GM12878 (cell line): ENCODE results near the gene PSPN. TPM values are rescaled to one million over a fixed set of nuclear protein-coding genes. Genes with fewer than 3 reads are reported as not detected.

ENCODE experiments used
- ATAC-seq: fragments of 200-7000 bp; cut with Tn5 transposase; 3 replicates; pipeline ENCODE4 v1.9.1; 2020; ENCODE audit warnings: mild to moderate bottlenecking, moderate library complexity
- BruUV-seq: library from RNA; stranded (reverse); fragments of 400-500 nt; replicated peaks from 2 replicates; lab custom pipeline; 2021; lab: Mats Ljungman, UMichigan
- CTCF ChIA-PET: fragments of 300-600 bp; sonication (Branson Sonifier 250); formaldehyde crosslinking; extraction: SDS; loops from one replicate; lab custom pipeline; 2021; ENCODE audit warnings: inconsistent platforms; lab: Yijun Ruan, JAX
- POLR2A ChIA-PET: fragments of 350-600 bp; formaldehyde crosslinking; extraction: SDS; loops from one replicate; lab custom pipeline; 2021; ENCODE audit warnings: inconsistent platforms; lab: Charles Lee
- RAD21 ChIA-PET: fragments of 300-600 bp; sonication (Branson Sonifier 250); formaldehyde crosslinking; loops from one replicate; lab custom pipeline; 2023; ENCODE audit warnings: antibody characterized with exemption; ENCODE audit not compliant: unreplicated experiment; lab: Charles Lee
- SMC1A ChIA-PET: fragments of 300-600 bp; sonication (Branson Sonifier 250); formaldehyde crosslinking; loops from one replicate; lab custom pipeline; 2023; ENCODE audit not compliant: unreplicated experiment, uncharacterized antibody; lab: Charles Lee
- DNase-seq: peaks from one replicate; pipeline ENCODE4 v3.0.0-alpha.2; 2011; ENCODE audit warnings: low read depth, low spot score
- FAIRE-seq: peaks from 3 replicates; lab custom pipeline; 2011; peaks lifted over from hg19 to GRCh38; lab: Jason Lieb, UNC
- H2AFZ ChIP-seq: 2 replicates; pipeline ENCODE4 v1.6.0; 2011; ENCODE audit warnings: low read depth, low read length, control low read depth; ENCODE audit not compliant: control insufficient read depth
- H3K27ac ChIP-seq: 2 replicates; pipeline ENCODE4 v1.5.1; 2011; ENCODE audit warnings: control low read depth; ENCODE audit not compliant: control insufficient read depth, insufficient read depth
- H3K27me3 ChIP-seq, 2 experiments: replicated peaks in 1 of 2; 2 replicates each; pipeline versions ENCODE4 v1.6.0 to v1.6.1; 2011; ENCODE audit warnings: low read length in 1 of 2; ENCODE audit not compliant: control insufficient read depth in 2 of 2, insufficient read depth in 2 of 2
- H3K36me3 ChIP-seq, 2 experiments: 2 replicates each; pipeline ENCODE4 v1.5.1; 2011; ENCODE audit warnings: low read length in 1 of 2; ENCODE audit not compliant: control insufficient read depth in 2 of 2, insufficient read depth in 2 of 2
- H3K4me1 ChIP-seq: 2 replicates; pipeline ENCODE4 v1.6.1; 2011; ENCODE audit warnings: mild to moderate bottlenecking, low read length, moderate library complexity, mixed read lengths; ENCODE audit not compliant: control insufficient read depth, insufficient read depth
- H3K4me2 ChIP-seq: 2 replicates; pipeline ENCODE4 v1.6.0; 2011; ENCODE audit warnings: control low read depth; ENCODE audit not compliant: control insufficient read depth, insufficient read depth
- H3K4me3 ChIP-seq: fragments of 200-600 bp; sonication (generic); 2 replicates; pipeline ENCODE4 v1.5.1; 2016
- H3K79me2 ChIP-seq: 2 replicates; pipeline ENCODE4 v1.6.0; 2011; ENCODE audit warnings: low read length; ENCODE audit not compliant: control insufficient read depth, insufficient read depth
- H3K9ac ChIP-seq: 2 replicates; pipeline ENCODE4 v1.8.0; 2011; ENCODE audit warnings: low read length, control low read depth, mixed read lengths; ENCODE audit not compliant: control insufficient read depth, insufficient read depth
- H3K9me3 ChIP-seq: replicated peaks from 3 replicates; pipeline ENCODE4 v1.5.1; 2011; ENCODE audit warnings: mild to moderate bottlenecking, low read length; ENCODE audit not compliant: control insufficient read depth, insufficient read depth
- H4K20me1 ChIP-seq: 2 replicates; pipeline ENCODE4 v1.6.0; 2011; ENCODE audit not compliant: control insufficient read depth, insufficient read depth
- JUNB ChIP-seq: IDR thresholded peaks from 2 replicates; pipeline ENCODE4 v1.6.1; 2016; ENCODE audit warnings: antibody characterized with exemption, mild to moderate bottlenecking
- RUNX3 ChIP-seq: IDR thresholded peaks from 2 replicates; pipeline ENCODE4 v1.6.1; 2012; ENCODE audit warnings: low read length, inconsistent platforms
- WGBS: methylation state at CpG from one replicate; pipeline ENCODE4 v1.1.6; 2016; ENCODE audit warnings: low lambda C conversion rate; ENCODE audit not compliant: insufficient replicate concordance, insufficient coverage; ENCODE audit errors: missing lambda C conversion rate; 5-methylcytosine and 5-hydroxymethylcytosine counted together
- in situ Hi-C: fragments of 300-500 bp; cut with MboI; formaldehyde crosslinking; loops from 9 replicates; pipeline ENCODE4 v1.14.3; 2018; ENCODE audit warnings: mixed read lengths
- intact Hi-C: fragments of 100-400 bp; cut with micrococcal nuclease; formaldehyde crosslinking; loops from one replicate; pipeline ENCODE4 v1.14.2; 2022; ENCODE audit not compliant: unreplicated experiment
- polyA plus RNA-seq, 11 experiments: library from polyadenylated mRNA; depleted of rRNA in 4 of 11; unstranded in 6 of 11; stranded (reverse) in 5 of 11; fragments of >200 nt; fragmentation: Nextera tagmentation in 4 of 11; fragmentation: Illumina TruSeq in 1 of 11; extraction: Ambion mirVana in 4 of 11; extraction: Trizol in 1 of 11; gene quantifications; 1 replicate in 1 of 11; 2 replicates in 10 of 11; pipeline versions ENCODE4 v1.2.1 to v1.2.3, GENCODE V29; 2011 to 2016; ENCODE audit warnings: inconsistent platforms in 2 of 11, missing spikeins in 2 of 11, low read depth in 1 of 11
- total RNA-seq, 4 experiments: library from RNA; depleted of rRNA in 3 of 4; stranded (reverse); fragments of >200 nt in 3 of 4; fragmentation: Illumina TruSeq in 1 of 4; extraction: Trizol in 1 of 4; gene quantifications; 2 replicates each; pipeline versions ENCODE4 v1.2.1 to v1.2.3, GENCODE V29; 2013 to 2021
- TF ChIP-seq, protein P1 (sequence below): fragments of 450-650 bp; IDR thresholded peaks from 2 replicates; pipeline ENCODE4 v1.6.1; 2016; ENCODE audit warnings: mild to moderate bottlenecking

PSPN gene
- total and polyA plus RNA-seq, 10 of the 15 experiments (the other 5 are each of a cell fraction or from before 2014, with no cell fraction given): 0.27 to 1.2 (median 0.66) TPM

- Histone ChIP-seq H2AFZ (no peak overlapping the region), H3K27ac (no peak overlapping the region), H3K4me2 (no peak overlapping the region), H3K79me2 (peaks cover 15% of the 10 kb centered on the region), H3K9ac (no peak overlapping the region), H3K9me3 (no peaks in the 10 kb centered on the region), H4K20me1 (no peaks in the 10 kb centered on the region), H3K4me3 (no peak overlapping the region), H3K36me3 (peaks cover 5 to 12% of the 10 kb centered on the region in 2 experiments; a peak in 3 of 4 replicates), H3K27me3 (no peaks in the 10 kb centered on the region), H3K4me1 (no peaks in the 10 kb centered on the region)
- ATAC-seq (no peak), FAIRE-seq (no peak), DNase-seq (no peak)
- RAD21 ChIA-PET: no interaction called here
- POLR2A ChIA-PET: interaction anchor here (3.9 kb wide), 1 partner anchor 8 kb away, joined by 30 read pairs; the partner anchor contains the start of gene ALKBH7
- CTCF ChIA-PET: no interaction called here
- in situ Hi-C loops: no loop called here
- no peak for TF ChIP-seq JUNB
- SMC1A ChIA-PET: interaction anchor here (1.7 kb wide), 1 partner anchor 9 kb away, joined by 3 read pairs; the partner anchor contains the start of gene ALKBH7
- BruUV-seq: no TSS peak
- 98% methylated on average over 21 of the region's 21 CpGs for WGBS
- intact Hi-C loops: no loop called here
These were observed 11.4 kb downstream of the PSPN start for GRCh38 chr19:6364353-6364752.

GRCh38 chr19:6362351-6362801 lies 13.4 kb downstream of the PSPN start:
- 23% methylated on average over 11 of the region's 11 CpGs for WGBS
- CTCF ChIA-PET: interaction anchor here (1.6 kb wide), 1 partner anchor 10 kb away, joined by 10 read pairs; the partner anchor contains the start of gene ALKBH7
- DNase-seq: no peak
- RAD21 ChIA-PET: interaction anchor here (1.6 kb wide), 1 partner anchor 10 kb away, joined by 9 read pairs; the partner anchor contains the start of gene ALKBH7
- Histone ChIP-seq H3K79me2 (peaks cover 15% of the 10 kb centered on the region), H3K4me2 (peak overlapping the region; percentile 88), H3K27ac (peak overlapping the region; percentile 76), H2AFZ (peak overlapping the region; percentile 47; the same call in 1 of the 2 replicates), H3K9me3 (no peaks in the 10 kb centered on the region), H4K20me1 (no peaks in the 10 kb centered on the region), H3K36me3 (peaks cover 5 to 7% of the 10 kb centered on the region in 2 experiments; a peak in 3 of 4 replicates), H3K9ac (peak overlapping the region; percentile 77), H3K27me3 (no peaks in the 10 kb centered on the region), H3K4me3 (peak overlapping the region; percentile 99), H3K4me1 (no peaks in the 10 kb centered on the region)
- intact Hi-C loops: no loop called here
- peak; percentile 15 for ATAC-seq
- no peak for TF ChIP-seq RUNX3
- TF ChIP-seq, protein P1, sequence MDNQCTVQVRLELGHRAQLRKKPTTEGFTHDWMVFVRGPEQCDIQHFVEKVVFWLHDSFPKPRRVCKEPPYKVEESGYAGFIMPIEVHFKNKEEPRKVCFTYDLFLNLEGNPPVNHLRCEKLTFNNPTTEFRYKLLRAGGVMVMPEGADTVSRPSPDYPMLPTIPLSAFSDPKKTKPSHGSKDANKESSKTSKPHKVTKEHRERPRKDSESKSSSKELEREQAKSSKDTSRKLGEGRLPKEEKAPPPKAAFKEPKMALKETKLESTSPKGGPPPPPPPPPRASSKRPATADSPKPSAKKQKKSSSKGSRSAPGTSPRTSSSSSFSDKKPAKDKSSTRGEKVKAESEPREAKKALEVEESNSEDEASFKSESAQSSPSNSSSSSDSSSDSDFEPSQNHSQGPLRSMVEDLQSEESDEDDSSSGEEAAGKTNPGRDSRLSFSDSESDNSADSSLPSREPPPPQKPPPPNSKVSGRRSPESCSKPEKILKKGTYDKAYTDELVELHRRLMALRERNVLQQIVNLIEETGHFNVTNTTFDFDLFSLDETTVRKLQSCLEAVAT: peak; percentile 78; the same call in 1 of the 2 replicates
- SMC1A ChIA-PET: no interaction called here
- in situ Hi-C loops: no loop called here
- TSS peak; percentile 79 for BruUV-seq
- POLR2A ChIA-PET: interaction anchor here (1.7 to 3.9 kb wide), 2 partner anchors 10 to 63 kb away, joined by 6 to 30 read pairs; partner anchors contain the start of genes ALKBH7 and KHSRP
- FAIRE-seq: no peak
